Erythroblast (primary cell): ENCODE data around the gene NKIRAS1.

ENCODE experiments used
- GATA1 ChIP-seq: IDR thresholded peaks from 2 replicates; pipeline ENCODE4 v1.6.1; 2011; ENCODE audit warnings: low read depth, mild to moderate bottlenecking, control low read depth, low read length, moderate library complexity
- POLR2A ChIP-seq: IDR thresholded peaks from 2 replicates; pipeline ENCODE4 v1.6.1; 2011; ENCODE audit warnings: mild to moderate bottlenecking, low read length

GRCh38 chr3:23915537-23916108, 1.2 kb downstream of the NKIRAS1 start:
- TF ChIP-seq POLR2A (no peak), GATA1 (no peak)
